WTC11 (cell line): ENCODE results near the gene ITGA3. TPM values are rescaled to one million over a fixed set of nuclear protein-coding genes. Genes with fewer than 3 reads are reported as not detected.

ENCODE experiments used
- ATAC-seq: fragments of 200-7000 bp; cut with Tn5 transposase; 2 replicates; pipeline ENCODE4 v1.10.0; 2021; ENCODE audit warnings: mild to moderate bottlenecking, moderate library complexity
- CTCF ChIA-PET: fragments of 300-600 bp; sonication (Branson Sonifier 250); formaldehyde crosslinking; loops from one replicate; lab custom pipeline; 2021; ENCODE audit warnings: antibody characterized with exemption; lab: Charles Lee
- POLR2A ChIA-PET: fragments of 350-600 bp; sonication (Branson Sonifier 250); formaldehyde crosslinking; loops from one replicate; lab custom pipeline; 2021; ENCODE audit warnings: antibody characterized with exemption; lab: Charles Lee
- DNase-seq: peaks from one replicate; pipeline ENCODE4 v3.0.0; 2021; ENCODE audit warnings: low spot score
- H3K27ac Mint-ChIP-seq: 2 replicates; pipeline ENCODE4 v1.8.0; 2021; ENCODE audit warnings: mixed read lengths
- H3K27me3 Mint-ChIP-seq: 2 replicates; pipeline ENCODE4 v1.8.0; 2021; ENCODE audit warnings: low read depth, mild to moderate bottlenecking, moderate library complexity, mixed read lengths
- H3K36me3 Mint-ChIP-seq: 2 replicates; pipeline ENCODE4 v1.8.0; 2021; ENCODE audit warnings: mixed read lengths
- H3K4me1 Mint-ChIP-seq: 2 replicates; pipeline ENCODE4 v1.8.0; 2022; ENCODE audit warnings: mixed read lengths
- H3K4me3 Mint-ChIP-seq: 2 replicates; pipeline ENCODE4 v1.8.0; 2021; ENCODE audit warnings: mild to moderate bottlenecking, moderate library complexity, mixed read lengths
- H3K9me3 Mint-ChIP-seq: 2 replicates; pipeline ENCODE4 v1.8.0; 2021; ENCODE audit warnings: mixed read lengths
- CTCF ChIP-seq: fragments of 200-600 bp; IDR thresholded peaks from 2 replicates; pipeline ENCODE4 v1.8.0; 2022; ENCODE audit warnings: antibody characterized with exemption
- E2F4 ChIP-seq: sonication (generic); formaldehyde crosslinking; IDR thresholded peaks from 2 replicates; pipeline ENCODE4 v1.8.1; 2022; ENCODE audit warnings: low read depth, mild to moderate bottlenecking, moderate library complexity, missing genetic modification reagents, borderline replicate concordance
- GABPB1 ChIP-seq: sonication (generic); formaldehyde crosslinking; IDR thresholded peaks from 2 replicates; pipeline ENCODE4 v1.8.1; 2023; ENCODE audit warnings: mild to moderate bottlenecking, missing genetic modification reagents
- GTF2I ChIP-seq: fragments of 250-450 bp; sonication (Bioruptor Pico); conservative IDR thresholded peaks from 2 replicates; pipeline ENCODE4 v1.4.0; 2021; ENCODE audit warnings: mild to moderate bottlenecking
- JAZF1 ChIP-seq: fragments of 250-450 bp; sonication (Bioruptor Pico); IDR thresholded peaks from 2 replicates; pipeline ENCODE4 v1.9.0; 2021; ENCODE audit warnings: moderate library complexity, mild to moderate bottlenecking, inconsistent platforms
- NFATC4 ChIP-seq: fragments of 250-450 bp; sonication (Bioruptor Pico); IDR thresholded peaks from 2 replicates; pipeline ENCODE4 v1.9.0; 2021; ENCODE audit warnings: mild to moderate bottlenecking
- NFE2L1 ChIP-seq: sonication (generic); formaldehyde crosslinking; IDR thresholded peaks from 2 replicates; pipeline ENCODE4 v1.8.1; 2023; ENCODE audit warnings: missing genetic modification reagents
- OVOL2 ChIP-seq: fragments of 250-450 bp; sonication (Bioruptor Pico); IDR thresholded peaks from 2 replicates; pipeline ENCODE4 v1.9.0; 2021; ENCODE audit warnings: mild to moderate bottlenecking, borderline replicate concordance
- PREB ChIP-seq: sonication (generic); formaldehyde crosslinking; IDR thresholded peaks from 2 replicates; pipeline ENCODE4 v1.8.1; 2022; ENCODE audit warnings: mild to moderate bottlenecking, missing genetic modification reagents, moderate library complexity, borderline replicate concordance
- SMAD3 ChIP-seq: sonication (generic); formaldehyde crosslinking; IDR thresholded peaks from 2 replicates; pipeline ENCODE4 v1.8.0; 2022; ENCODE audit warnings: missing genetic modification reagents, mild to moderate bottlenecking, borderline replicate concordance
- SP1 ChIP-seq: sonication (generic); formaldehyde crosslinking; conservative IDR thresholded peaks from 2 replicates; pipeline ENCODE4 v1.8.1; 2022; ENCODE audit warnings: missing genetic modification reagents
- STAT6 ChIP-seq: sonication (generic); formaldehyde crosslinking; conservative IDR thresholded peaks from 2 replicates; pipeline ENCODE4 v1.8.1; 2023; ENCODE audit warnings: mild to moderate bottlenecking, low read depth, missing genetic modification reagents, moderate library complexity
- TP53 ChIP-seq: sonication (generic); formaldehyde crosslinking; IDR thresholded peaks from 2 replicates; pipeline ENCODE4 v1.8.1; 2023; ENCODE audit warnings: mild to moderate bottlenecking, missing genetic modification reagents
- USF1 ChIP-seq: sonication (generic); formaldehyde crosslinking; IDR thresholded peaks from 2 replicates; pipeline ENCODE4 v1.8.0; 2022; ENCODE audit warnings: mild to moderate bottlenecking, missing genetic modification reagents
- ZBTB21 ChIP-seq: sonication (generic); formaldehyde crosslinking; IDR thresholded peaks from 2 replicates; pipeline ENCODE4 v1.8.1; 2023; ENCODE audit warnings: mild to moderate bottlenecking, missing genetic modification reagents, borderline replicate concordance
- ZMAT4 ChIP-seq: fragments of 250-450 bp; sonication (Bioruptor Pico); IDR thresholded peaks from 2 replicates; pipeline ENCODE4 v1.9.0; 2021; ENCODE audit warnings: mild to moderate bottlenecking
- ZNF416 ChIP-seq: fragments of 250-450 bp; sonication (Bioruptor Pico); IDR thresholded peaks from 2 replicates; pipeline ENCODE4 v1.9.0; 2021; ENCODE audit warnings: mild to moderate bottlenecking, inconsistent platforms
- ZNF425 ChIP-seq: fragments of 250-450 bp; sonication (Bioruptor Pico); conservative IDR thresholded peaks from 2 replicates; pipeline ENCODE4 v1.9.0; 2021; ENCODE audit warnings: mild to moderate bottlenecking
- ZNF512 ChIP-seq: sonication (generic); formaldehyde crosslinking; IDR thresholded peaks from 2 replicates; pipeline ENCODE4 v1.8.1; 2022; ENCODE audit warnings: missing genetic modification reagents, borderline replicate concordance
- ZNF671 ChIP-seq: fragments of 250-450 bp; sonication (Bioruptor Pico); IDR thresholded peaks from 2 replicates; pipeline ENCODE4 v1.8.0; 2021; ENCODE audit warnings: mild to moderate bottlenecking
- total RNA-seq: library from RNA; stranded (reverse); gene quantifications from 3 replicates; pipeline ENCODE4 v1.2.3, GENCODE V29; 2021

ITGA3 gene
- total RNA-seq, 1 experiment from 2014 or later = 35.3 TPM

- Mint-ChIP-seq H3K36me3 (peaks cover 16% of the 10 kb centered on the region), H3K27ac (no peak overlapping the region), H3K27me3 (peaks cover 20% of the 10 kb centered on the region), H3K4me1 (peaks cover 33% of the 10 kb centered on the region), H3K9me3 (no peaks in the 10 kb centered on the region), H3K4me3 (no peak overlapping the region; the same call in 1 of the 2 replicates)
- no peak for DNase-seq
- no peak; the same call in 1 of the 2 replicates for ATAC-seq
- ChIA-PET CTCF (interaction anchor here (1.0 to 1.9 kb wide), 4 partner anchors 11 to 43 kb away, joined by 5 to 10 read pairs (median 7); no protein-coding TSS in a partner anchor), POLR2A (no interaction called here)
- TF ChIP-seq PREB (CRISPR knock-in tag) (no peak), SMAD3 (CRISPR knock-in tag) (no peak), JAZF1 (no peak), OVOL2 (CRISPR knock-in tag) (no peak), STAT6 (CRISPR knock-in tag) (no peak), ZNF512 (CRISPR knock-in tag) (no peak), ZNF425 (CRISPR knock-in tag) (no peak), CTCF (no peak)
Measured at GRCh38 chr17:50134206-50135110, 78.5 kb downstream of the ITGA3 start.

- ATAC-seq = no peak
- no peak for DNase-seq
- ChIA-PET CTCF (interaction anchor here (1.0 to 1.9 kb wide), 6 partner anchors 10 to 41 kb away, joined by 3 to 10 read pairs (median 6); no protein-coding TSS in a partner anchor), POLR2A (no interaction called here)
- Mint-ChIP-seq H3K36me3 (peaks cover 24% of the 10 kb centered on the region), H3K4me3 (no peak overlapping the region), H3K9me3 (no peaks in the 10 kb centered on the region), H3K27ac (no peak overlapping the region), H3K27me3 (peaks cover 19% of the 10 kb centered on the region), H3K4me1 (peaks cover 39% of the 10 kb centered on the region)
- TF ChIP-seq ZNF416 (CRISPR knock-in tag) = no peak
- no peak for TF ChIP-seq ZBTB21 (CRISPR knock-in tag)
- no peak for TF ChIP-seq NFE2L1 (CRISPR knock-in tag)
- no peak for TF ChIP-seq GTF2I (CRISPR knock-in tag)
- TF ChIP-seq USF1 (CRISPR knock-in tag) = no peak
- TF ChIP-seq ZNF671 (CRISPR knock-in tag) = no peak
- TF ChIP-seq SMAD3 (CRISPR knock-in tag) = no peak
- no peak for TF ChIP-seq TP53
- TF ChIP-seq GABPB1 = no peak
- TF ChIP-seq ZMAT4 (CRISPR knock-in tag) = no peak
- TF ChIP-seq NFATC4 = no peak
- TF ChIP-seq E2F4 (CRISPR knock-in tag) = no peak
- no peak for TF ChIP-seq SP1 (CRISPR knock-in tag)
Measured at GRCh38 chr17:50135316-50136095, 79.6 kb downstream of the ITGA3 start.
